Effector memory CD4-positive, alpha-beta T cell (primary cell): ENCODE results near the gene HECTD4.
"Not testable (repeated sequence)": the region's sequence is repeated elsewhere in the genome, so short reads cannot be mapped to it uniquely, and the experiment has no call there.

Experiments
- DNase-seq, 3 donors: peaks; one replicate each; pipeline ENCODE4 v3.0.0-alpha.2; 2020
- H3K27ac ChIP-seq: 2 replicates; pipeline ENCODE4 v1.7.0; 2013; ENCODE audit warnings: mild to moderate bottlenecking, low read length, moderate library complexity; ENCODE audit not compliant: insufficient read depth, poor library complexity, severe bottlenecking
- H3K27me3 ChIP-seq: replicated peaks from 2 replicates; pipeline ENCODE4 v1.7.0; 2013; ENCODE audit warnings: mild to moderate bottlenecking, low read length; ENCODE audit not compliant: insufficient read depth, control insufficient read depth, poor library complexity, severe bottlenecking
- H3K36me3 ChIP-seq: 2 replicates; pipeline ENCODE4 v1.7.0; 2013; ENCODE audit warnings: mild to moderate bottlenecking, low read length, moderate library complexity; ENCODE audit not compliant: control insufficient read depth, insufficient read depth
- H3K4me1 ChIP-seq: 2 replicates; pipeline ENCODE4 v1.7.0; 2013; ENCODE audit warnings: low read length, mild to moderate bottlenecking; ENCODE audit not compliant: control insufficient read depth, insufficient read depth, poor library complexity, severe bottlenecking
- H3K4me3 ChIP-seq: 2 replicates; pipeline ENCODE4 v1.7.0; 2013; ENCODE audit warnings: low read length, low read depth, mild to moderate bottlenecking; ENCODE audit not compliant: insufficient read depth, poor library complexity, severe bottlenecking
- H3K9me3 ChIP-seq: 2 replicates; pipeline ENCODE4 v1.7.0; 2013; ENCODE audit warnings: mild to moderate bottlenecking, low read length, moderate library complexity; ENCODE audit not compliant: control insufficient read depth

Gene HECTD4

DNA sequence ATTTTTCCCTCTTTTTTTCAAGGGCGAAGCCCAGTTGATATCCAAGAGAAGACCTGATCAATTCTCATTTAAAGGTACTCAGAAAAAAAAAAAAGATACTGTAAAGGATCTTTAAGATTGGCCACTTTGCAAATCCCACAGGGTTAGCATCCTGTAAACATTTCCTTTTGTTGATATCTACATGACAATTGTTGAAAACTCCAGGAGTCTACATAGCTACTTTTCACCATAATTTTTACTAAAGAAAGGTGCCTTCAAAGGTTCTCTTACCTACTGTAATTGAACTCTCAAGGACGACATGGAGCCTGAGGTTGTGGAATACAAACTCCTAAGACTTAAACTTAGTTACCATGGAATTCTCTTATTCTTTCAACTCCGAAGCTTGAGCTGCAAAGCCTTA is 125.5 kb downstream of the HECTD4 start:
- Histone ChIP-seq H3K36me3 (peaks cover 23% of the 10 kb centered on the region), H3K27me3 (no peaks in the 10 kb centered on the region), H3K27ac (no peak overlapping the region), H3K9me3 (no peaks in the 10 kb centered on the region), H3K4me1 (no peaks in the 10 kb centered on the region), H3K4me3 (no peak overlapping the region)
- no peak for DNase-seq

DNA sequence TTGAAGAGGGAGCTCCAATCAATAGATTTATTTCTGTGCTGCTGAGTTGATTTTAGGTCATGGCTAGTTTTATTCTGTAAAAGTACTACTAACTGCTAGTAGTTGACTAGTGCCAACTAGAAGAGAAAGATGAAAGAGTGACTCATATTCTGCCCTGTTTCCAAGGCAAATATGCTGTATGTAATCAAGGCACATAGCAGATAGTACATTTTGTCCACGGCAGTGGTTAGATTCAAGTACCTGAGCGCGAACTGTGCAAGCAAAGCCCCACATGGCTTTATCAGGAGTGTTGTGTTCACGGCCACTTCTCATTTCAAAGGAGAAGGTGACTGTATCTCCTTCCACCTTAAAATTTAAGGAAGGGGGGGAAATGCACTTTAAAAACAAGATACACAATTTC is 130.0 kb downstream of the HECTD4 start:
- peaks cover 21% of the 10 kb centered on the region for H3K36me3 ChIP-seq
- H3K27ac ChIP-seq: no peak overlapping the region
- H3K27me3 ChIP-seq: no peaks in the 10 kb centered on the region
- no peak overlapping the region for H3K4me3 ChIP-seq
- H3K9me3 ChIP-seq: no peaks in the 10 kb centered on the region
- H3K4me1 ChIP-seq: no peaks in the 10 kb centered on the region
- DNase-seq: no peak

DNA sequence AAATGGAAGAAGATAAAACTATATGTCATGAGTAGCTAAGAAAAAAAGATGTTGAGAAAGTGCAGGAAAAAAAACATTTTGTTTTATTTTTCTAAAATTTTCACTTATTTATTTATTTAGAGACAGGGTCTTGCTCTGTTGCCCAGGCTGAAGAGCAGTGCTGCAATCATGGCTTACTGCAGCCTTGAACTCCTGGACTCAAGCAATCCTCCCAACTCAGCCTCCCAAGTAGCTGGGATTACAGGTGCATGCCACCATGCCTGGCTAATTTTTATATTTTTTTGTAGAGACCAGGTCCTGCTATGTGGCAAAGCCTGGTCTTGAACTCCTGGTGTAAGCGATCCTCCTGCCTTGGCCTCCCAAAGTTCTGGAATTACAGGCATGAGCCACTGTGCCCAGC is 137.3 kb downstream of the HECTD4 start:
- not testable (repeated sequence) for H3K27me3 ChIP-seq, DNase-seq, H3K27ac ChIP-seq, H3K4me3 ChIP-seq, H3K4me1 ChIP-seq, H3K9me3 ChIP-seq
- H3K36me3 ChIP-seq: peaks cover 41% of the 10 kb centered on the region

DNA sequence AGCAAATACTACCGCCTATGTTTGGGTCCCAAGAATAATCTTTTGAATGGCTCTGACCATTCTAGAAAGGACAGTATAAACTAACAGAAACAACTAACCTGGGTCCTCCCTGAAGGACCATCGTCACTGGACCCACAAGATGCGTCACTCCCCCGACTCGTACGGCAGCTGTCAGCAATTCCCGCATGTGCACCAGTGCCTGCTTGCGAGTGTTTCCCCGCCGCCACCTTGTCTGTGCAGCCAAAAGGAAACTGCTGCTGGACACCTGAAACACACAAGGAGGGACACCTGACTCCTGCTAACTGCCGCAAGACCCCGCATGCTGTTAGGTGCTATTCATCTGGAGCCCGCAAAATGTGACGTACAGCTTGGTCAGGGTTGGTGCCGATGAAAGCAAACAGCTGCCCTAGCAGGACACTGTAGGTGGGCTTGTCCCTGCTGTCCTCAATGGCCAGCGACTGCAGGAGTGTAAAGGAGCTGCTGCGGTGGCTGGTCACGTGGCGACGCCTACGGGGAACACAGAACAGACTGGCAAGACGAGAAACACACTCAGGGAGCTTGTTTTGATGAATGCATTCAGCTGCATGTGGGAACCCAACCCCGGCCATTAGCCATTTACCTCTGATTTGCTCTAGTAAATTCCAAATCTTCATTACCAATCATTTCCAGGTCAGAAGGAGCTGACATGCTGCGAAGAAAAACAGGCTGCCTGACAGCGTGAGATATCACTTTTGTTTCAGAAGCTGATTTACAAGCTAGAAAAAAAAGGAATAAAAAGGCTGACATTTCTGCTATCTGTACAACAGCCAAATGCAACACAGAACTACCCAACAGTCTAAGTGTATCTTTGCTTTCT is 138.7 kb downstream of the HECTD4 start:
- no peak for DNase-seq
- Histone ChIP-seq H3K9me3 (no peaks in the 10 kb centered on the region), H3K27ac (no peak overlapping the region), H3K27me3 (no peaks in the 10 kb centered on the region), H3K4me3 (no peak overlapping the region), H3K4me1 (no peaks in the 10 kb centered on the region), H3K36me3 (peaks cover 52% of the 10 kb centered on the region)

DNA sequence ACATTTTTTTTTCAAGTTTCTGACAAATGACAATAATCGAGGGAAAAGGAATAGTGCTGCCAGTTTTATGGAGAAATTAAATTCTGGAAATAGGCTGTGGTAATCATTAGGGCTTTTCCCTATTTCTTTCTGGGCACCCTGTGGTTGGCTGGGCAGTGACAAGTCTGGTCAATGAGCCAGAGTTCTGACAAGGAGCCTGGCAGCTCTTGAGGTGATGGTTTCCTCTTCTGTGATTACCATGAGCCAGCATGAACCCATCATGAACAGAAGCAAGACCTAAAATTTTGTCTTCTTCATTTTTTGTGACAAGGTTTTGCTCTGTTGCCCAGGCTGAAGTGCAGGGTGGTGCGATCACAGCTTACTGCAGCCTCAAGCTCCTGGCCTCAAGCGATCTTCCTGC is 141.1 kb downstream of the HECTD4 start:
- Histone ChIP-seq H3K9me3 (no peaks in the 10 kb centered on the region), H3K27ac (no peak overlapping the region), H3K4me3 (no peak overlapping the region), H3K4me1 (no peaks in the 10 kb centered on the region), H3K36me3 (peaks cover 54% of the 10 kb centered on the region), H3K27me3 (no peaks in the 10 kb centered on the region)
- no peak for DNase-seq

DNA sequence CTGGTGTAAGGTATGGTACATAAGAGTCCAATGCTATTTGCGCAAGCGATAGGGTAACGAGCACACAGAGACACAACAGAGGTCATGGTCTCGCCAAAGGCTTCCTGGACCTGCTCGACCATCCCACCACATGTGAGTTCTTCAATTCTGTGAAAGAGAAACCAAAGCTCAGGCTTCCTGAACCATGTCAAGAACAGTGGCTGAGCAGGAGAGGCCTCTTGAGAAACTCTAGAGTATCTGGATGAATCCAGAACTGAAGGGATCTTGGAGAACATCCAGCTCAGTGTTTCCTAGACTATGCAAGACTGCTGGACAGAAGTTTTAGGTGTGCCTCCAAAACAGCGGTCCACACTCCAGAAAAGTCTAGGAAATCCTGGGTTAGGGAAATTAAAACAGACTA is 142.3 kb downstream of the HECTD4 start:
- Histone ChIP-seq H3K4me3 (no peak overlapping the region), H3K27me3 (no peaks in the 10 kb centered on the region), H3K4me1 (no peaks in the 10 kb centered on the region), H3K9me3 (no peaks in the 10 kb centered on the region), H3K36me3 (peaks cover 59% of the 10 kb centered on the region), H3K27ac (no peak overlapping the region)
- no peak for DNase-seq

DNA sequence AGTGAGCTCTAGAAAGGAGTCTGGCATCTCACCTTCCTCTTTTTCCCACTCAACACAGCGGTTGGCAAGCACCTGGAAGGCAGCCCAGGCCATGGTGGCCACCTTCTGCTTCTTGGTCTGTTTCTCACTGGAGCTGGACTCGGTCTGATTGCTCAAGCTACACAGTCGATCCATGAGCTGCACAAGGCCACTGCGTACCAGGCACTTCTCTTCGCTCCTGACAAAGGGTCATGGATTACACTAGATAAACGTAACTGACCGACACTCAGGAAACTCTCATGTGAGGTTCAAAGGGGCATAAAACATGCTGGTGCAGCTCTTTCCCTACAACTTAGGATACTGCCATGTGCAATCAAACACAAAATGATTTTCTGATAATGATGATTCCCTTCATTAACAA is 143.2 kb downstream of the HECTD4 start:
- no peak overlapping the region for H3K4me3 ChIP-seq

DNA sequence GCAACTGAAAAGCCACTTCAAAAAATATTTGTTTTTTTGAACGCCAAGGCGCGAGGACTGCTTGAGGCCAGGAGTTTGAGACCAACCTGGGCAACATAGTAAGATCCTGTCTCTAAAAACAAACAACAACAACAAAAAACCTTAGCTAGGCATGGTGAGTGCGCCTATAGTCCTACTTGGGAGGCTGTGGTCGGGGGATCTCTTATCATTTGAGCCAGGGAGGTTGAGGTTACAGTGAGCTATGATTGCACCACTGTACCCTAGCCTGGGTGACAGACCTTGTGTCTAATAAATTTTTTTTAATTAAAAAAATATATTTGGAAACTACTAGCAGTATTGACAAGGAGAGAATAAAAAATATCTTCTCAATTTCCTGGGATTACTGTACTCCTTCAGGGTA is 143.8 kb downstream of the HECTD4 start:
- Histone ChIP-seq H3K4me3 (no peak overlapping the region), H3K4me1 (no peaks in the 10 kb centered on the region), H3K36me3 (peaks cover 61% of the 10 kb centered on the region), H3K9me3 (no peaks in the 10 kb centered on the region), H3K27me3 (no peaks in the 10 kb centered on the region), H3K27ac (no peak overlapping the region)
- no peak for DNase-seq

More for the DNA sequence above, 143.2 kb downstream of the HECTD4 start:
- no peak for DNase-seq
- Histone ChIP-seq H3K27me3 (no peaks in the 10 kb centered on the region), H3K36me3 (peaks cover 66% of the 10 kb centered on the region), H3K27ac (no peak overlapping the region), H3K9me3 (no peaks in the 10 kb centered on the region), H3K4me1 (no peaks in the 10 kb centered on the region)

DNA sequence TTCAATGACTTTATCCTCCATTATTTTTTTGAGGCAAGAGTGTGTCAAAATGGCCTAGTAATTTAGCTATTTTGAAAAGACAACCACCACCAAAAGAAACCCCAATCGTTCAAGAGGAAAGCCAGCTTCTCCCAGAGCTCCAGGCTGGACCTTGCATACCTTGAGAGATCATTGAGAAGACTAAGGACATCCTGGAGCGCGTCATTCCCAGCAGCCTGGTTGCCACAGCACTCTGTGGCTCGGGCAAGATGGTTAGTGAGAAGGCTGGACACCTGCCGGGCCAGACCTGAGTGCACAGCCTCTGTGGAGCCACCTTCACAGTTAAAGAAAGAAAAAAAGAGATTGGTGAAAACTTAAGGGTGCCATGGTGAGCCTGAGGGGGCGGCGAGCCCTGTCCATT is 145.4 kb downstream of the HECTD4 start:
- no peaks in the 10 kb centered on the region for H3K9me3 ChIP-seq
- no peaks in the 10 kb centered on the region for H3K27me3 ChIP-seq
- H3K4me3 ChIP-seq: no peak overlapping the region
- no peaks in the 10 kb centered on the region for H3K4me1 ChIP-seq
- H3K36me3 ChIP-seq: peaks cover 50% of the 10 kb centered on the region
- no peak for DNase-seq
- H3K27ac ChIP-seq: no peak overlapping the region

DNA sequence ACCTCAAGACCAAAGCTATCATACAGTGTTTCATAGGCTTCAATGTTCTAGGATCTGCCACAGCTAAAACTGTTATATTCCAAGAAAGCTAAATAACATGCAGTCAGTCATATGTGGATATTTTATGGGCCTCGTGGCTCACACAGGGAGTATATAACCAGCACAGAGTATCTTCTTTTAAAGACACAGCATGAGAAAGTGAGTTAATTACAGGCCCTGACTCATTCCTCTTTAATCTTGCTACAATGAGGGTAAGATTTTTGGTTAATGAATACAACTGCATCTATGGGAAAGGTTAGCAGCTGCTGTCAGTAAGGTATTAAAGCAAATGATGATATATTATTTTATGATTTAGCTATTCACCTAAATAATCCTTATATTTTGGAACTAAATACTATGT is 145.8 kb downstream of the HECTD4 start:
- no peak for DNase-seq
- Histone ChIP-seq H3K27me3 (no peaks in the 10 kb centered on the region), H3K4me1 (no peaks in the 10 kb centered on the region), H3K36me3 (peaks cover 48% of the 10 kb centered on the region), H3K4me3 (no peak overlapping the region), H3K27ac (no peak overlapping the region), H3K9me3 (no peaks in the 10 kb centered on the region)
